GM20431 (cell line): ENCODE data around the gene AFMID.

ENCODE experiments used
- in situ Hi-C: fragments of 300-500 bp; cut with MseI, MboI; formaldehyde crosslinking; loops from one replicate; pipeline ENCODE4 v1.15.0; 2020; ENCODE audit warnings: low sequenced_read_pairs; ENCODE audit not compliant: unreplicated experiment

The AFMID gene

GRCh38 chr17:78214016-78214705 lies 27.0 kb downstream of the AFMID start, which contains the start of gene BIRC5:
TSS of gene BIRC5 (plus strand) at chr17:78214253. CDS start at chr17:78214317, 64 bp downstream.
- in situ Hi-C loops = no loop called here

DNA sequence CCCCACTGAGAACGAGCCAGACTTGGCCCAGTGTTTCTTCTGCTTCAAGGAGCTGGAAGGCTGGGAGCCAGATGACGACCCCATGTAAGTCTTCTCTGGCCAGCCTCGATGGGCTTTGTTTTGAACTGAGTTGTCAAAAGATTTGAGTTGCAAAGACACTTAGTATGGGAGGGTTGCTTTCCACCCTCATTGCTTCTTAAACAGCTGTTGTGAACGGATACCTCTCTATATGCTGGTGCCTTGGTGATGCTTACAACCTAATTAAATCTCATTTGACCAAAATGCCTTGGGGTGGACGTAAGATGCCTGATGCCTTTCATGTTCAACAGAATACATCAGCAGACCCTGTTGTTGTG lies 27.5 kb downstream of the AFMID start:
- in situ Hi-C loops = no loop called here

DNA sequence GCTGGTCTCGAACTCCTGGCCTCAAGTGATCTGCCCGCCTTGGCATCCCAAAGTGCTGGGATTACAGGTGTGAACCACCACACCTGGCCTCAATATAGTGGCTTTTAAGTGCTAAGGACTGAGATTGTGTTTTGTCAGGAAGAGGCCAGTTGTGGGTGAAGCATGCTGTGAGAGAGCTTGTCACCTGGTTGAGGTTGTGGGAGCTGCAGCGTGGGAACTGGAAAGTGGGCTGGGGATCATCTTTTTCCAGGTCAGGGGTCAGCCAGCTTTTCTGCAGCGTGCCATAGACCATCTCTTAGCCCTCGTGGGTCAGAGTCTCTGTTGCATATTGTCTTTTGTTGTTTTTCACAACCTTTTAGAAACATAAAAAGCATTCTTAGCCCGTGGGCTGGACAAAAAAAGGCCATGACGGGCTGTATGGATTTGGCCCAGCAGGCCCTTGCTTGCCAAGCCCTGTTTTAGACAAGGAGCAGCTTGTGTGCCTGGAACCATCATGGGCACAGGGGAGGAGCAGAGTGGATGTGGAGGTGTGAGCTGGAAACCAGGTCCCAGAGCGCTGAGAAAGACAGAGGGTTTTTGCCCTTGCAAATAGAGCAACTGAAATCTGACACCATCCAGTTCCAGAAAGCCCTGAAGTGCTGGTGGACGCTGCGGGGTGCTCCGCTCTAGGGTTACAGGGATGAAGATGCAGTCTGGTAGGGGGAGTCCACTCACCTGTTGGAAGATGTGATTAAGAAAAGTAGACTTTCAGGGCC lies 32.4 kb downstream of the AFMID start:
- in situ Hi-C loops = no loop called here

- in situ Hi-C loops = no loop called here
Observed at GRCh38 chr17:78223061-78223460, 35.9 kb downstream of the AFMID start.

GRCh38 chr17:78223765-78224164 lies 36.6 kb downstream of the AFMID start:
- in situ Hi-C loops = no loop called here

DNA sequence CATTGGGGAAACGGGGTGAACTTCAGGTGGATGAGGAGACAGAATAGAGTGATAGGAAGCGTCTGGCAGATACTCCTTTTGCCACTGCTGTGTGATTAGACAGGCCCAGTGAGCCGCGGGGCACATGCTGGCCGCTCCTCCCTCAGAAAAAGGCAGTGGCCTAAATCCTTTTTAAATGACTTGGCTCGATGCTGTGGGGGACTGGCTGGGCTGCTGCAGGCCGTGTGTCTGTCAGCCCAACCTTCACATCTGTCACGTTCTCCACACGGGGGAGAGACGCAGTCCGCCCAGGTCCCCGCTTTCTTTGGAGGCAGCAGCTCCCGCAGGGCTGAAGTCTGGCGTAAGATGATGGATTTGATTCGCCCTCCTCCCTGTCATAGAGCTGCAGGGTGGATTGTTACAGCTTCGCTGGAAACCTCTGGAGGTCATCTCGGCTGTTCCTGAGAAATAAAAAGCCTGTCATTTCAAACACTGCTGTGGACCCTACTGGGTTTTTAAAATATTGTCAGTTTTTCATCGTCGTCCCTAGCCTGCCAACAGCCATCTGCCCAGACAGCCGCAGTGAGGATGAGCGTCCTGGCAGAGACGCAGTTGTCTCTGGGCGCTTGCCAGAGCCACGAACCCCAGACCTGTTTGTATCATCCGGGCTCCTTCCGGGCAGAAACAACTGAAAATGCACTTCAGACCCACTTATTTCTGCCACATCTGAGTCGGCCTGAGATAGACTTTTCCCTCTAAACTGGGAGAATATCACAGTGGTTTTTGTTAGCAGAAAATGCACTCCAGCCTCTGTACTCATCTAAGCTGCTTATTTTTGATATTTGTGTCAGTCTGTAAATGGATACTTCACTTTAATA lies 37.3 kb downstream of the AFMID start:
- in situ Hi-C loops = no loop called here

GRCh38 chr17:78225088-78225865 lies 38.1 kb downstream of the AFMID start:
- in situ Hi-C loops = no loop called here

- in situ Hi-C loops = no loop called here
Observed at GRCh38 chr17:78226055-78226758, 39.0 kb downstream of the AFMID start.

GRCh38 chr17:78226759-78227454 lies 39.7 kb downstream of the AFMID start:
- in situ Hi-C loops = no loop called here

DNA sequence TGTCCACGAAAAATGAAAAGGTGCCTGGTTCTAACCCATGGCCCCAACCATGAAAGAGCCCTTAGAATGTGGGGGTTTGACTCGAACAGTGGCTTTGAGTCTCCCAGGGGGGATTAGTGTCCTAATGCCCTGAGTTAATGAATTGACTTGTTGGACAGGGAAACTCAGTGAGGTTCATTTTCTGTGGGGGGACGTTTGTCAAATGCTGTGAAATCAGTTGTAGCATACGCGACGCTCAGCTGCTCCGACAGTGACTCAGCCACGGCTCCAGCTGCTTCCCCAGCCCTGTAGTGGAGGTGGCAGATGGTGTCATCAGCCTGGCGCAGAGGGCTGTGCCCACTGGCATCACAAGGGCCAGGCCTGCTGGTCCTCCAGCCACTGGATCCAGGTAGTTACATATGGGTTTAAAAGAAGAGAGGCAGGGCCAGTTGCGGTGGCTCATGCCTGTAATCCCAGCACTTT lies 40.3 kb downstream of the AFMID start:
- in situ Hi-C loops = no loop called here

- in situ Hi-C loops = no loop called here
Observed at GRCh38 chr17:78228176-78228575, 41.0 kb downstream of the AFMID start.

- in situ Hi-C loops = no loop called here
Observed at GRCh38 chr17:78230252-78230962, 43.2 kb downstream of the AFMID start.

DNA sequence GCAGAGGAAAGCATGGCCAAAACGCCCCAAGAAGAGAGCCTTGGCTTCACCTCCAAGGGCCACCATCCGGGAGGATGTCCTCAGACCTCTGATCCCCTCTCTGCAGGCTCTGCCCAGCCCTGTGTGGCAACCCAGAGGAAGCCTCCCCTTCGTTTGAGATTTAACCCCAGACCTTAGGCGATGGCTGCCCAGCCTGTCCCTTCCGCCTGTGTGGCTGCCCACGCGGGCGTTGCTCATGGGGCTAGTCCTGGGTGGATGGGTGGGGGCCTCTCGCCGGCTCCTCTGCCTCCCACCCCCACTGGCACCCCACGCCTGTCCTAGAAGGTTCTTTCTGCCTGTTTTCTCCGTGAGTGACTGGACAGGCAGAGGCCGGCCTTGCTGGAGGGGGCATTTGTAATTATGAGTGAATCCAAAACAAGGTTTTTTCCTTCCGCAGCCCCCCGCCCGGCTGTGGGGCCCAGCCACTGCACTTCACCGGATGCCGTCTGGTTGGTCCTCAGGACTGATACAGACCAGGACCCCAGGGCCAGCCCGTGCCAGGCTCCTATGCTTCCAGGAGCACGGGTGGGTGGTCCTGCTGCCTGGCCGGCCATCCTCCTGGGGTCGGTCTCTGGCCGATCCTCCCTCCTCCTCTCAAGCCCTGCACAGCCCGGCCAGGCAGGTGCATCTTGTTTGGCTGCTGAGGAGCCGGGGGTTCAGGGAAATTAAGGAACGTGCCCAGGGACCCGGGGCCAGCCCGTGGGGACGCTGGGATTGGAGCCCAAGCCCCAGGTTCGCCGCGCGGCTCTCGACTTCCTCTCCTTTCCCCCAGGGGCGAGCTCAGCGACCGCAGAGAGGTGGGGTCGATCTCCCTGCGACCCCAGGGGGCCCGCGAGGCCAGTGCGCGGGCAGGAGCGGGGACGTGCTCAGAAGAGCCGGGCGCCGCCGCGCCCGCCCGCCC lies 44.1 kb downstream of the AFMID start, which contains the start of gene TMEM235:
TMEM235 (plus strand) TSS at position 636 of the 940 bp plus-strand sequence. CDS start 393 bp downstream, outside the sequence.
- in situ Hi-C loops = no loop called here

- in situ Hi-C loops = no loop called here
Observed at GRCh38 chr17:78231991-78232858, 45.1 kb downstream of the AFMID start.

GRCh38 chr17:78232859-78233173 lies 45.7 kb downstream of the AFMID start:
- in situ Hi-C loops = no loop called here

- in situ Hi-C loops = no loop called here
Observed at GRCh38 chr17:78233678-78234077, 46.5 kb downstream of the AFMID start.
